K562 (cell line): ENCODE results near the gene PAIP2. TPM values are rescaled to one million over a fixed set of nuclear protein-coding genes. Genes with fewer than 3 reads are reported as not detected.

Experiments
- ATAC-seq: fragments of 200-7000 bp; cut with Tn5 transposase; 3 replicates; pipeline ENCODE4 v1.9.1; 2020; ENCODE audit warnings: moderate library complexity
- BruUV-seq: library from RNA; stranded (reverse); fragments of 400-500 nt; replicated peaks from 2 replicates; lab custom pipeline; 2021; lab: Mats Ljungman, UMichigan
- CTCF ChIA-PET: fragments of 300-600 bp; formaldehyde crosslinking; extraction: SDS; loops from one replicate; lab custom pipeline; 2021; ENCODE audit warnings: low intra/inter-chr PET ratio; lab: Yijun Ruan, JAX
- POLR2A ChIA-PET: fragments of 300-600, 350-650 bp; sonication (Branson Sonifier 250); formaldehyde crosslinking; extraction: SDS; loops from one replicate; lab custom pipeline; 2021; ENCODE audit warnings: antibody characterized with exemption, inconsistent platforms; lab: Yijun Ruan, JAX
- DNase-seq, 4 experiments: peaks; one replicate each; pipeline versions ENCODE4 v3.0.0 to v3.0.0-alpha.2; 2011 to 2018; ENCODE audit warnings: low spot score in 3 of 4, mixed read lengths in 3 of 4; ENCODE audit errors: extremely low read depth in 1 of 4
- FAIRE-seq: peaks from 2 replicates; lab custom pipeline; 2011; peaks lifted over from hg19 to GRCh38; lab: Jason Lieb, UNC
- H2AFZ ChIP-seq: 2 replicates; pipeline ENCODE4 v1.6.0; 2011; ENCODE audit warnings: low read depth, low read length, control low read depth, inconsistent platforms
- H3K27ac ChIP-seq: fragments of 200-600 bp; 3 replicates; pipeline ENCODE4 v1.8.0; 2011; ENCODE audit warnings: low read depth, mild to moderate bottlenecking, control low read depth, inconsistent platforms, low read length, moderate library complexity, mixed read lengths; ENCODE audit errors: extremely low read depth
- H3K27me3 ChIP-seq, 2 experiments: fragments of 300-600 bp in 1 of 2; 2 replicates in 1 of 2; 3 replicates in 1 of 2; pipeline versions ENCODE4 v1.6.0 to v1.8.0; 2011; ENCODE audit warnings: inconsistent platforms in 2 of 2, low read length in 2 of 2, mild to moderate bottlenecking in 1 of 2, mixed read lengths in 1 of 2, moderate library complexity in 1 of 2; ENCODE audit not compliant: control insufficient read depth in 2 of 2, insufficient read depth in 2 of 2
- H3K36me3 ChIP-seq: fragments of 300-600 bp; 3 replicates; pipeline ENCODE4 v1.8.0; 2011; ENCODE audit warnings: mild to moderate bottlenecking, low read length, inconsistent platforms; ENCODE audit not compliant: control insufficient read depth, insufficient read depth
- H3K4me1 ChIP-seq, 2 experiments: fragments of 200-600 bp in 1 of 2; replicated peaks in 1 of 2; 2 replicates in 1 of 2; 3 replicates in 1 of 2; pipeline versions ENCODE4 v1.5.1 to v1.8.0; 2011; ENCODE audit warnings: inconsistent platforms in 2 of 2, low read length in 2 of 2, mild to moderate bottlenecking in 1 of 2, mixed read lengths in 1 of 2, moderate library complexity in 1 of 2; ENCODE audit not compliant: control insufficient read depth in 2 of 2, insufficient read depth in 2 of 2
- H3K4me2 ChIP-seq: 2 replicates; pipeline ENCODE4 v1.6.1; 2011; ENCODE audit warnings: low read length, control low read depth, inconsistent platforms, mixed read lengths; ENCODE audit not compliant: insufficient read depth
- H3K4me3 ChIP-seq: fragments of 200-600 bp; sonication (generic), shearing (Covaris generic); 2 replicates; pipeline ENCODE4 v1.5.1; 2016; ENCODE audit warnings: control low read depth, inconsistent platforms
- H3K79me2 ChIP-seq: fragments of 200-600 bp; 3 replicates; pipeline ENCODE4 v1.8.0; 2011; ENCODE audit warnings: low read length, inconsistent platforms; ENCODE audit not compliant: control insufficient read depth, insufficient read depth
- H3K9ac ChIP-seq, 2 experiments: 2 replicates each; pipeline versions ENCODE4 v1.6.0 to v1.6.1; 2011; ENCODE audit warnings: low read depth in 2 of 2, low read length in 2 of 2, control low read depth in 1 of 2, inconsistent platforms in 1 of 2, mild to moderate bottlenecking in 1 of 2, mixed read lengths in 1 of 2; ENCODE audit not compliant: insufficient read depth in 1 of 2
- H3K9me1 ChIP-seq: one replicate; pipeline ENCODE4 v1.6.0; 2011; ENCODE audit warnings: inconsistent platforms, mild to moderate bottlenecking, low read length, moderate library complexity; ENCODE audit not compliant: control insufficient read depth, insufficient read depth
- H3K9me3 ChIP-seq: replicated peaks from 2 replicates; pipeline ENCODE4 v1.5.1; 2011; ENCODE audit warnings: low read depth, low read length, inconsistent platforms; ENCODE audit not compliant: control insufficient read depth, insufficient read depth
- H4K20me1 ChIP-seq: replicated peaks from 2 replicates; pipeline ENCODE4 v1.6.1; 2011; ENCODE audit warnings: low read length, inconsistent platforms, mixed read lengths; ENCODE audit not compliant: control insufficient read depth, insufficient read depth
- NFIX ChIP-seq: fragments of 250-450 bp; sonication (Bioruptor Pico); IDR thresholded peaks from 2 replicates; pipeline ENCODE4 v1.4.0; 2020; ENCODE audit warnings: low read depth, mild to moderate bottlenecking, moderate library complexity
- TFAP4 ChIP-seq: sonication (generic); formaldehyde crosslinking; IDR thresholded peaks from 2 replicates; pipeline ENCODE4 v1.8.0; 2022; ENCODE audit warnings: missing genetic modification reagents, mild to moderate bottlenecking, moderate library complexity, borderline replicate concordance
- WGBS: fragments of 100-300 bp; shearing (Covaris generic); methylation state at CpG from one replicate; pipeline ENCODE4 v1.1.6; 2016; ENCODE audit warnings: low coverage, mixed read lengths; ENCODE audit not compliant: insufficient coverage; ENCODE audit errors: missing lambda C conversion rate; 5-methylcytosine and 5-hydroxymethylcytosine counted together
- in situ Hi-C: fragments of 300-500 bp; cut with MboI; formaldehyde crosslinking; loops from 4 replicates; pipeline ENCODE4 v1.15.0; 2018; ENCODE audit warnings: inconsistent platforms, mixed read lengths
- intact Hi-C: fragments of 100-400 bp; cut with micrococcal nuclease; formaldehyde crosslinking; loops from 2 replicates; pipeline ENCODE4 v1.14.2; 2022
- polyA plus RNA-seq, 8 experiments: library from polyadenylated mRNA; depleted of rRNA in 4 of 8; stranded (reverse) in 5 of 8; unstranded in 3 of 8; fragments of >200 nt; fragmentation: Nextera tagmentation in 2 of 8; fragmentation: Illumina TruSeq in 1 of 8; extraction: Ambion mirVana in 2 of 8; extraction: Trizol in 1 of 8; gene quantifications; 2 replicates each; pipeline versions ENCODE4 v1.2.1 to v1.2.3, GENCODE V29; 2011 to 2014; ENCODE audit warnings: inconsistent platforms in 1 of 8, missing spikeins in 1 of 8
- total RNA-seq, 7 experiments: library from RNA; depleted of rRNA in 6 of 7; stranded (reverse); fragments of >200 nt in 6 of 7; fragmentation: Illumina TruSeq in 2 of 7; extraction: Trizol in 2 of 7; gene quantifications; 2 replicates each; pipeline versions ENCODE4 v1.2.1 to v1.2.3, GENCODE V29; 2011 to 2021; ENCODE audit warnings: low replicate concordance in 1 of 7

PAIP2 gene
- total and polyA plus RNA-seq, 9 of the 15 experiments (the other 6 are each of a cell fraction or from before 2014, with no cell fraction given): 78.3 to 187 (median 128) TPM

DNA sequence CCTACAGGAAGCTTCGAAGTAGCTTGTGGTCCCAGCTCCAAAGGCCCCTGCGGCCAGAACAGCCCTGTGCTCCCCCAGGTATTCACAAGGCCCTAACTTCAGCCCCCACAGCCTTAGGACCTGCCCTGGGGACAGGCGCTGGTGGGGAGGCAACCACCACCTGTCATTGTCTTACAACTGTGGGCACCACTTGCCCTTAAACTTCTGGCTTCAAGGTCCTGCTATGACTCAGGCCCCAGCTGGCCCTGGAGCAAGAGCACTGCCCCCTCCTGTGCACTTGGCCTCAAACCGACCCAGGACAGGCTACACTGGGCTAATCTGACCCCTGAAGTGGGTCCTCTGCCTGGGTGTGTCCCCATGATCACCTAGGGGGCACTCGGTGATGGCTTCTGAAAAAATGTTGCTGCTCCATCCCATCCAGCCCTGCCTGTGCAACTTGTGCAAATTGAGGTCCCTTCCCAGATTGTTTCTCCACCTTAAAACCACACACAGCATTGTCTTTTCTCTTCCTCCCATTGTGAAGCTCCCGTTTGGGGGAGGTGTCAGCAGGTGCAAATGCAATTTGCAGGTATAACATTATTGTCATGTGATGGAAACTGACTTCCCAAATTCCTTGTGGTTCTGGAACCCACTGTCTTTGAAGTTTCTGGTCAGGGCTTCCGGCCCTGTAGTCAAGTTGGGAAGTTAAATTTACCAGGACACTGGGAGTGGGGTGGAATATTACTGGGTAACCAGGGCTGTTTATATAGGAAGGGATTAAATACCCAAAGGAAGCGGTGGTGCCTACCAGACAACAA, 54.4 kb downstream of the PAIP2 start:
- POLR2A ChIA-PET: interaction anchor here (0.6 to 1.1 kb wide), 6 partner anchors 22 to 811 kb away, joined by 3 to 4 read pairs (median 3); no protein-coding TSS in a partner anchor
- DNase-seq (peak in 1 of 4 experiments; percentile 33), FAIRE-seq (no peak), ATAC-seq (peak; percentile 71)
- no peaks in the 10 kb centered on the region; the same call in 1 of the 2 replicates for H3K9me3 ChIP-seq
- H3K4me3 ChIP-seq: no peak overlapping the region
- no peaks in the 10 kb centered on the region for H4K20me1 ChIP-seq
- no peaks in the 10 kb centered on the region for H3K79me2 ChIP-seq
- TF ChIP-seq TFAP4 (CRISPR knock-in tag) (peak; percentile 75; the same call in 1 of the 2 replicates), NFIX (CRISPR knock-in tag) (no peak)
- no TSS peak for BruUV-seq
- H3K4me1 ChIP-seq: peaks cover 7 to 9% of the 10 kb centered on the region in 2 experiments
- H3K27ac ChIP-seq: no peak overlapping the region
- in situ Hi-C loops (no loop called here), intact Hi-C loops (no loop called here)
- CTCF ChIA-PET: no interaction called here
- no peaks in the 10 kb centered on the region for H3K27me3 ChIP-seq
- no peak overlapping the region for H2AFZ ChIP-seq
- no peaks in the 10 kb centered on the region for H3K36me3 ChIP-seq
- 56% methylated on average over 8 of the region's 8 CpGs for WGBS
- no peak overlapping the region for H3K4me2 ChIP-seq
- H3K9me1 ChIP-seq: no peaks in the 10 kb centered on the region
- H3K9ac ChIP-seq: peak overlapping the region in 1 of 2 experiments; percentile 47; a peak in 2 of 4 replicates
